Activated T-cell treated with anti-CD3 and anti-CD28 coated beads, Interleukin-2, amount 50 U/mL, for 24 hours (primary cell): Measurements from ENCODE around the gene POLL.
"Not testable (repeated sequence)": the region's sequence is repeated elsewhere in the genome, so short reads cannot be mapped to it uniquely, and the experiment has no call there.

ENCODE experiments used
- DNase-seq: peaks from one replicate; pipeline ENCODE4 v3.0.0-alpha.2; 2020
- H3K27ac Mint-ChIP-seq: 2 replicates; pipeline ENCODE4 v1.8.0; 2020; ENCODE audit warnings: mild to moderate bottlenecking, mixed read lengths
- H3K27me3 Mint-ChIP-seq: 2 replicates; pipeline ENCODE4 v1.8.0; 2020; ENCODE audit warnings: mixed read lengths
- H3K36me3 Mint-ChIP-seq: 2 replicates; pipeline ENCODE4 v1.8.0; 2020; ENCODE audit warnings: low read depth, mixed read lengths
- H3K4me1 Mint-ChIP-seq: 2 replicates; pipeline ENCODE4 v1.8.0; 2020; ENCODE audit warnings: low read depth, mixed read lengths
- H3K4me3 Mint-ChIP-seq: 2 replicates; pipeline ENCODE4 v1.8.0; 2020; ENCODE audit warnings: mild to moderate bottlenecking, moderate library complexity, mixed read lengths
- H3K9me3 Mint-ChIP-seq: 2 replicates; pipeline ENCODE4 v1.8.0; 2020; ENCODE audit warnings: mixed read lengths

The POLL gene

DNA sequence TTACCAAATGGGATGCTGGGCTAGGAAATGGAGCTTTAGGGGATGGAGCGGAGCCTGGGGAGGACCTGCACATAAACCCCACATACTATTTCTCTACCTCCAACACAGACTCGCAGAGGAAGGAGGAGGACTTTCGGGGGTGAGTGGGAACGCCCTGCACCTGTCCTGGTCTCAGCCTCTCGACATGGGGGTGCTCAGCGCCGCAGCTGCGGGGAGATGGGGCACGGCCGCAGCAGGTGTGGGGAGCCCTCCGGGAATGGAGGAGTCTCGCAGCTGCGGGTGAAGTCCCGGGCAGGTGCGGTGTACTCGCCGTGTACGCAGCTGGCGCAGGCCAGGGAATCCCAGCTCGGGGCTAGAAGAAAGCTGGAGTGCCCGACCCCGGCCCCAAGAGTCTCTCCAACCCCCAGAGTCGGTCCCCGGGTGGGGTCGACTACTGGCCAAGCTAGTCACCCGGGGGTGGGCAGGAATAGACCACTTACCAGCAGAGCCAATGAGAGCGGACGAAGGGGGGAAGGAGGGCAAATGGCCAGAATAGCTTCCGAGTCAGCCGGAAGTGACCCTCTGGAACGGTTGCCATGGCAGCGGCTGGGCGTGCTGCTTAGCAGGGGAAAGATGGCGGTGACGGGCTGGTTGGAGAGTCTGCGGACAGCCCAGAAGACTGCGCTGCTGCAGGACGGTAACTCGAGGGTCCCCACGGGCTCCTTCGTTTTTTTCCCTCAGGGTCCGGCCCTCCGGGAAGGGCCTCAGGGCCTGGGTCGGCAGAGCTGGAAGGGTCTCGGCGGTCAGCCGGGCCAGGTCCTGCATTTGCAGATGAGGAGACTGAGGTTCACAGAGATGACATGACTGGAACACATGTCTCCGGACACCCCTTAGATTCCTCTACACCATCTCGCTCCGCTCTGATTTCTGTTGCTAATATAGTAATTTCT, at the start of gene POLL, which contains the start of gene DPCD:
POLL (minus strand) TSS at position 533 of the 929 bp plus-strand sequence. CDS start 897 bp downstream, outside the sequence.
DPCD (plus strand) TSS at position 597 of the 929 bp plus-strand sequence; CDS start at position 613, 16 bp downstream.
- H3K9me3 Mint-ChIP-seq: no peaks in the 10 kb centered on the region
- H3K27ac Mint-ChIP-seq: peak within 1 kb of the TSS; percentile 90
- peak; percentile 93 for DNase-seq
- no peaks in the 10 kb centered on the region for H3K27me3 Mint-ChIP-seq
- peaks cover 26% of the 10 kb centered on the region for H3K4me1 Mint-ChIP-seq
- peaks cover 43% of the 10 kb centered on the region for H3K36me3 Mint-ChIP-seq
- peak within 1 kb of the TSS; percentile 93 for H3K4me3 Mint-ChIP-seq

DNA sequence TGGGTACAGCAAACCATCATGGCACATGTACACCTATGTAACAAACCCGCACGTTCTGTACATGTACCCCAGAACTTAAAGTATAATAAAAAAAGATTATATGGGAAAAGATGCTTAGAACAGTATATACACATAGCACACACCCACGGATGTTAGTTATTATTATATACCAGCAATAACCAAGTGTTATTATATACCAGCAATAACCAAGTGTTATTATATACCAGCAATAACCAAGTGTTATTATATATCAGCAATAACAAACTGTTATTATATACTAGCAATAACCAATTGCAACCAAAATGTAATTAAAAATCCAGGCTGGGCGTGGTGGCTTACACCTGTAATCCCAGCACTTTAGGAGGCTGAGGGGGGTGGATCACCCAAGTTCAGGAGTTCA, 45.5 kb upstream of the POLL start:
- H3K27me3 Mint-ChIP-seq, H3K27ac Mint-ChIP-seq: not testable (repeated sequence)
- H3K36me3 Mint-ChIP-seq: peaks cover 50% of the 10 kb centered on the region

DNA sequence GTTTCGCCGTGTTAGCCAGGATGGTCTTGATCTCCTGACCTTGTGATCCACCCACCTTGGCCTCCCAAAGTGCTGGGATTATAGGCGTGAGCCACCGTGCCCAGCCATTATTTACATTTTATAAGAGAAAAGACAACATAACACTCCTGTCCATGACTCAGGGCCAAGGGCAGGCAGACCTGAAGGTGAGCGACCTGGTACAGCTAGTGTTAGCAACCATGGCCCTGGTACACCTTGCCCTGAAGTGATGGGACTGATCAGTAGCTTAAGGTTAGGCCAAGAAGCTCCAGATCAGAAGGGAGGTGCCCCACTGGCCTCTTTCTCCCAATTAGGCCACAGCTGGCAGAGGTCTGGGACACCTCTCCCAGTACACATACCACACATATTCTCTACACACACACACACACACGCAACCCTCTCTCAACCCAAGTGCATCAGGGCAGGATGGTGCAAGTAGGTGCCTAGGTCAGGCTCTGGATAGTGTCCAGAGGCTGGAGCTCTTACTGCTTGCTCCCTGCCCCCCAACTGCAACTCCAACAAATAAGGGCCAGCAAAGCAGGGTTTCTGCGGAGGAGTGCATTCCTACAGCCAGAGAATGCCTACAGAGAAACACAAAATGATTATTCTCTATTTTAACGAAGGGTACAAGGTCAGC, 43.9 kb upstream of the POLL start:
- Mint-ChIP-seq H3K27me3 (no peaks in the 10 kb centered on the region), H3K27ac (no peak overlapping the region), H3K4me1 (peaks cover 9% of the 10 kb centered on the region), H3K9me3 (no peaks in the 10 kb centered on the region), H3K36me3 (peaks cover 53% of the 10 kb centered on the region), H3K4me3 (no peak overlapping the region)
- no peak for DNase-seq

More for the DNA sequence above, 45.5 kb upstream of the POLL start:
- not testable (repeated sequence) for H3K4me1 Mint-ChIP-seq, H3K4me3 Mint-ChIP-seq, DNase-seq, H3K9me3 Mint-ChIP-seq

DNA sequence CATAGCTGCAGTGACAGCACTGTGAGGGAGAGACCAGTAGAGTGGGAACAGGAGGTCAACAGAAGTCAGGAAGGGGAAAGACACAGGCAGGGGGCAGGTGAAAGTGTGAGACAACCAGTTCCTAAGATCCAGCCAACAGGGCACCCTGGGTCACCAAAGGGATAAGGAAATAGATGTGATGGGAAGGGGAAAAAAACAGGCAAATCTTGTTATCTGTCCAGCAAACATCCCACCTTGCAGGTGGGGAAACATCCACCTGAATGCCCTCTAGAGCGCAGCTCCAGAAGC, 42.5 kb upstream of the POLL start:
- Mint-ChIP-seq H3K27me3 (no peaks in the 10 kb centered on the region), H3K36me3 (peaks cover 53% of the 10 kb centered on the region), H3K27ac (no peak overlapping the region), H3K4me1 (peaks cover 7% of the 10 kb centered on the region), H3K9me3 (no peaks in the 10 kb centered on the region), H3K4me3 (no peak overlapping the region)
- DNase-seq: no peak

DNA sequence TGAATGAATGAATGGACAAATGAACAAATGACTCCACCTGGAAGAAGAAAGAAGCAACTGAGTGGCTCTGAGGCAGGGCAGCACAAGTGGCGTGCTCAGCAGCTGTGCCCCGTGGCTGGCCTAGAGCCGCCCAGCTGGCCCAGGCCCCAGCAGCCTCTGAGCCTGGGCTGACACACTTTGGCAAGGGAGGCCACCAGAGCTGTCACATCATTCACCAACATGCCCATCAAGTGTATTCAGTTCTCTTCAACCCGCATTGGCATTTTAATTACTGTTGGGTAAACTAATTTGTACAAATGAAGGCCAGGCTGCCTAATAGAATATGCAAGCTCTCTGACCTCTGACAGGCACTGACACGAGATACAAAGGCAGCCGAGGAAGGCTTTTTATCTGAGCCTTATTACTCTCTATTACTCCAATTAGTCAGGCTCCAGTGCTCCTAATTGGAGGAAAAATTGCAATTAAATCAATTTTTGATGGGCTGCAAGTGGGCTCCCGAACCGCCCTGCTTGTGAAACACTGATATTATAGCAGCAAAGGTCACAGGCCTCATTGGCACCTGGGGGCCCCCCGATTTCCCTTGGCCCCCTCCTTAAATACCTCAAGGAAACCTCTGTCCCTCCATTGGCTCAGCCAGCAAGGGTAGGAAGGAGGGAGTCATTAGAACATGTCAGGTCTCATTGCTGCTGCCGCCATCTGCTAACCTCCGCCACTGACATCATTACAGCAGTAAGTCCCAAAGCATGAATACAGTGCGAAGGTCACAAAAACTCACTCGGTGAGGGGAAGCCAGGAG, 42.0 kb upstream of the POLL start:
- no peaks in the 10 kb centered on the region for H3K9me3 Mint-ChIP-seq
- H3K4me3 Mint-ChIP-seq: no peak overlapping the region
- DNase-seq: no peak
- no peak overlapping the region for H3K27ac Mint-ChIP-seq
- no peaks in the 10 kb centered on the region for H3K27me3 Mint-ChIP-seq
- H3K36me3 Mint-ChIP-seq: peaks cover 54% of the 10 kb centered on the region
- peaks cover 4% of the 10 kb centered on the region for H3K4me1 Mint-ChIP-seq

DNA sequence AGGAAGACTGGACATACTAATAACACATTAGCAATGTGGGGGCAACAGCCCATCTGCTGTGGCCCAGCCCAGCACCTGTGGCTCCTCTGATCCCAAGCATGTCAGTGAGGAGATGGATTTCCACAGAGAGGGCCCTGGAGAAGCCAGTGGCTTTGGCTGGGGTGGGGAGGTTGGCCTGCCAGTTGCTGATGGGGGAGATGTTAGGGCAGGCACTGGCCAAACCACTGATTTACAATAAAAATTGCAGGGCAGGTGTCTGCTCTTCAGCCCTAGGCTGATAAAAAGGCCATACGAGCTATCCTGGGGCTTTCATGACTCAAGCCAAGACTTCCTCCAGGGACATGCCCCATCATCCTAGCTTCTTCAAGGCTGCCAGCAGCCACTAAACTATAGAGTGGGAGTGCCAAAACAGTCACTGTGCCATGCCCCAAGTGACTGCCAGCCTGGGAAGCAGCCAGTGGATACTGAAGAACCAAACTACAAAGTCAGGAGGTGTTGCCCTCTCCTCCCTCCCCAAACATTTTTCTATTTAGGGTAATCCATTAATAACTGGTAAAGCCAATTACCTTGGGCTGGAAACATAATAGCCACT, 37.9 kb upstream of the POLL start:
- Mint-ChIP-seq H3K4me1 (no peaks in the 10 kb centered on the region), H3K36me3 (peaks cover 69% of the 10 kb centered on the region), H3K27me3 (no peaks in the 10 kb centered on the region), H3K27ac (no peak overlapping the region), H3K4me3 (no peak overlapping the region), H3K9me3 (no peaks in the 10 kb centered on the region)
- DNase-seq: no peak

DNA sequence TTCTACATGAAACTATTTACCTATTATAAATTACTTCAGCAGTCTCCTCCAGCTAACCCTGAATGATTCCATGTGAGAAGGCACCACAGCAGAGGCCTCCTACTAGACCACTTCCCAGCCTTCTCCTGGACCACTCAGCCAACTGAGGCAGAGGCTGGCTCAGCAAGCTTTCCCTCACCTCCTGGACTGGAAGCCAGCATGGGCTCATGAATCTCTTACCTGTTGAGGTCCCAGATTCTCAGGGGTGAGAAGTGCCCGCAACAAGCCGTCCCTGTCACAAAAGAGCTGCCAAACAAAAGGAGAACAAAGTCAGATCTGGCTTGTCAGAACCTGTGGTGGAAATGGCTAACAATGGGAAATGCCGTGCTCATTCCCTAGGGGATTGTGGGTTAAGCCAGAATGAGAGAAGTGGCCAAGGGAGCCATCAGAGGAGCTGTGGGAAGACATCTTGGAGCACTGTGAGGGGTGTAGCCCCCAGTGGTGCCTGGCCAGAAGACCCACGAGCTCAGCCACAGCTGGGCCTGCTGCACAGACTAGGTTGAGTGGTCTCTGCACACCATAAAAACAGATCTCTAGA, 36.6 kb upstream of the POLL start:
- no peaks in the 10 kb centered on the region for H3K27me3 Mint-ChIP-seq
- no peak overlapping the region for H3K4me3 Mint-ChIP-seq
- H3K4me1 Mint-ChIP-seq: no peaks in the 10 kb centered on the region
- peaks cover 71% of the 10 kb centered on the region for H3K36me3 Mint-ChIP-seq
- H3K9me3 Mint-ChIP-seq: no peaks in the 10 kb centered on the region
- DNase-seq: no peak
- peak overlapping the region; percentile 50 for H3K27ac Mint-ChIP-seq

DNA sequence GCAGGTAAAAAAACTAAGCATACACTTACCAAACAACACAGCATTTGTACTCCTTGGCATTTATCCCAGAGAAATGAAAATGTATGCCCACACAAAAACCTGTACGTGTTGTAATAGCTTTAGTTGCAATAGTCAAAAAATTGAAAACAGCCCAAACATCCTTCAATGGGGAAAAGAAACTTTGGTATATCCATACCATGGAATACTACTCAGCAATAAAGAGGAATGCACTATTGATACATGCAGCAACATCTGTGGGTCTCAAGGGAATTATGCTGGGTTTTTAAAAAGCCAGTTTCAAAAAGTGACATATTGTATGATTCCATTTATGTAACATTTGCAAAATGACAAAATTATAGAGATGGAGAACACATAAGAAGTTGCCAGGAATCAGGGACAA, 35.5 kb upstream of the POLL start:
- no peak for DNase-seq
- Mint-ChIP-seq H3K4me1 (no peaks in the 10 kb centered on the region), H3K4me3 (no peak overlapping the region), H3K27ac (no peak overlapping the region), H3K9me3 (no peaks in the 10 kb centered on the region), H3K36me3 (peaks cover 75% of the 10 kb centered on the region), H3K27me3 (no peaks in the 10 kb centered on the region)

DNA sequence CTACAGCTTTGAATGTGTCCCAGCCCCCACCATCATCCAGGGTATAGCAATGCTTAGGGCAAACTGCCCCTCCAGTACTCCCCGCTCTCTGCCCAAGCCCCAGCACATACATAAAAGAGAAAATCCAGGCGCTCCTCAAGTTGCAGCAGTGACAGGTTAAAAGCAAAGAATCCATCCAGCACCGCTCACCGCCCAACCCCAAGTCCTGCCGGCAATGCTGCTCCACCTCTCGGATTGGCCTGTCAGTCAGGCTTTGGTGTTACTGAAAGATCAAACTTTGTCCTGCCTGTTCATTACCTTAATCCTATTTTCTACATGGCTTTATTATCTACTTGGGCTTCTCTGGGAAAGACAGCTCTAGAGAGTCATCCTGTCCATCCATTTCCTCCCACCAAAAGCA, 31.9 kb upstream of the POLL start:
- H3K36me3 Mint-ChIP-seq: peaks cover 77% of the 10 kb centered on the region
- DNase-seq: no peak
- H3K4me1 Mint-ChIP-seq: no peaks in the 10 kb centered on the region
- no peak overlapping the region for H3K4me3 Mint-ChIP-seq
- no peaks in the 10 kb centered on the region for H3K9me3 Mint-ChIP-seq
- H3K27ac Mint-ChIP-seq: no peak overlapping the region
- no peaks in the 10 kb centered on the region for H3K27me3 Mint-ChIP-seq

DNA sequence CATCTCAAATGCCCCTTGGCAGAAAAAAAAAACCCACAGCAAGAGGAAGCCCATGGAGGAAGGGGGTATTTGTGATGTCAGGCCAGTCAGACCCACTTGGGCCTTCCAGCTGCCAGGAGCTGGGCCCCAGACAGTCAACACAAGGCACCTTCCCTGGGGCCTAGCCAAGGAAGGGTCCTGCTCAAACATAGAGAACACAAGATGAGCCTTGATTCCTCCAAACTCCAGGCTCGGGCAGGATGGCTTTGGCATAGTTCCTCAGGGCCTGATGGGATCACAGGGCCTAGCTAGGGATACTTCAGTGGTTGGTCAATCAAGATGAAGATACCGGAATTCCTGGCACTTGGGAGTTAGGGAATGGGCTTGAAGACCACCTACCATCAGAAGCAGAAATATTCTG, 30.8 kb upstream of the POLL start:
- Mint-ChIP-seq H3K4me1 (no peaks in the 10 kb centered on the region), H3K9me3 (no peaks in the 10 kb centered on the region), H3K4me3 (no peak overlapping the region), H3K27ac (peak overlapping the region; percentile 44), H3K27me3 (no peaks in the 10 kb centered on the region), H3K36me3 (peaks cover 68% of the 10 kb centered on the region)
- DNase-seq: no peak

DNA sequence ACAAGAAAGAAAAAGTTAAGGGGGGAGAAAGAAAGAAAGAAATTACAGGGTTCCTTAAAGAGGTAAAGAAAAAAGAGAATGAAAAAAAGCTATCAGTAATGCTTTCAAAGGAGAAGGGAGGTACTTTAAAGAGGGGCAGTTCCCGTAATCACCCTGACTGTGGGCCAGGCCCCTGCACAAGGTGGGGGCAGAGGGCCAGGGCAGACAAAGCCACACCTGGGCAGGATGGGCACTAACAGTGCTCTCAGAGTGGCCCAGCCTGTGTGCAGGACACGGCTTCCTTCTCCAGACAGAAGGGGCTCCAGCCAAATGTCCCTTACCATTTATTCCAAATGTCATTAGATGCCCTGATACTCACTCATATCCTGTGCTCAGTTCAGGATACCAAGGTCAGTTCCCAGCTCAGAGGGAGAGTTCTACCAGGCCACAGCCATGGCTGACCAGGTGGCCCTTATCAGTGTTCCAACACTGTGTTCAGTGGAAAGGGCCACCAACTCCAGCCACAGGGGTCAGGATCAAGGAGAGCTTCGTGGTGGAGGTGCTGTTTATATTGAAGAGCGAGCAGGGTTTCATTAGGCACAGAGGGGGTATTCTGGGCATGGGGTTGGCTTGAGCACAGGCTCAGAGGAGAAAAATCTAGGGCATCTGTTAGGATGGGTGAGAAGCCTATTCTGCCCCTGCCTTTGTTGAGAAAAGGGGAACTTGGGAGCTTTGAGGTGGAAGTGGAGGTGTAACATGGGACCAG, 29.9 kb upstream of the POLL start:
- H3K4me3 Mint-ChIP-seq: no peak overlapping the region
- H3K9me3 Mint-ChIP-seq: no peaks in the 10 kb centered on the region

DNA sequence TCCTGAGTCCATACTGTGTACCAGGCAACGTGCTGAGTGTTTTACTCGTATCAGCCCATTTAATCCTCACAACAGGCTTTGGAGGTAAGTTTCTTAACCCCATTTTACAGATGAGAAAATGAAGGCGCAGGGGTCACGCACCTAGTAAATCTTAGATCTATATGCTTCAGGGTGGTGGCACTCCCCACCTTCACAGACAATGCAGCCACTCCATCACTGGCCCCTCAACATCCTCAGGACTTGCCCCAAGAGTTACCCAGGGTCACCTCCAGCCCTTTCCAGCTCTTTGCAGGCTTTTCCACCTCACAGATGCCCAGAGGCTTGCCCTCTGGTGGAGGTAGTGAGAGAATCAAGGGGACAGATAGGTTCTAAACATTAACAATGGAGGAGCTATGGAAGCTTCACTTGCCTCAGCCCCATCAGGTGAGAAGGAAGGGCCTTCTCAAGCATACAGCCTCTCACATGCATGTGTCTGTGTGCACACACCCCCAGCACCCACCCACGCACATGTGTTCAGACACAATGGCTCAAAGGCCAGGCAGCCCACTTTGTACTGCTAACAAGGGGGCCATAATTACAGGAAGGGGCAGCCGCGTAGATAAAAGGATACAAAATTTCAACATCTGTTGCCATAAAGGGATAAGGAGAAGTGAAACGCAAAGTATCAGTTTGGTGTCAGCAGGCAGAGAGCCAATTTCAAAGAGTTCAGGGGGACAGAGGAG, 29.2 kb upstream of the POLL start:
- Mint-ChIP-seq H3K9me3 (no peaks in the 10 kb centered on the region), H3K27ac (peak overlapping the region; percentile 67), H3K27me3 (no peaks in the 10 kb centered on the region), H3K4me3 (no peak overlapping the region), H3K36me3 (peaks cover 60% of the 10 kb centered on the region), H3K4me1 (no peaks in the 10 kb centered on the region)
- DNase-seq: no peak

More for the DNA sequence above, 29.9 kb upstream of the POLL start:
- Mint-ChIP-seq H3K27me3 (no peaks in the 10 kb centered on the region), H3K4me1 (no peaks in the 10 kb centered on the region), H3K27ac (peak overlapping the region; percentile 67), H3K36me3 (peaks cover 62% of the 10 kb centered on the region)
- no peak for DNase-seq
